Measurements from ENCODE around the gene GPHA2. TPM values are rescaled to one million over a fixed set of nuclear protein-coding genes. Genes with fewer than 3 reads are reported as not detected.

Gene GPHA2
- total RNA-seq, 1 donor from 2014 or later: 0.41 TPM

GRCh38 chr11:64915376-64915887 is 20.3 kb downstream of the GPHA2 start:
- peaks cover 18% of the 10 kb centered on the region for H3K4me1 Mint-ChIP-seq (ENCODE audit: low read depth)
- peaks cover 2% of the 10 kb centered on the region for H3K36me3 Mint-ChIP-seq (ENCODE audit: insufficient read depth)
- no peaks in the 10 kb centered on the region for H3K9me3 Mint-ChIP-seq (ENCODE audit: low read depth)
- DNase-seq (ENCODE audit: low spot score, unreplicated experiment): no peak
- no peaks in the 10 kb centered on the region for H3K27me3 Mint-ChIP-seq
- TF ChIP-seq, protein P1, sequence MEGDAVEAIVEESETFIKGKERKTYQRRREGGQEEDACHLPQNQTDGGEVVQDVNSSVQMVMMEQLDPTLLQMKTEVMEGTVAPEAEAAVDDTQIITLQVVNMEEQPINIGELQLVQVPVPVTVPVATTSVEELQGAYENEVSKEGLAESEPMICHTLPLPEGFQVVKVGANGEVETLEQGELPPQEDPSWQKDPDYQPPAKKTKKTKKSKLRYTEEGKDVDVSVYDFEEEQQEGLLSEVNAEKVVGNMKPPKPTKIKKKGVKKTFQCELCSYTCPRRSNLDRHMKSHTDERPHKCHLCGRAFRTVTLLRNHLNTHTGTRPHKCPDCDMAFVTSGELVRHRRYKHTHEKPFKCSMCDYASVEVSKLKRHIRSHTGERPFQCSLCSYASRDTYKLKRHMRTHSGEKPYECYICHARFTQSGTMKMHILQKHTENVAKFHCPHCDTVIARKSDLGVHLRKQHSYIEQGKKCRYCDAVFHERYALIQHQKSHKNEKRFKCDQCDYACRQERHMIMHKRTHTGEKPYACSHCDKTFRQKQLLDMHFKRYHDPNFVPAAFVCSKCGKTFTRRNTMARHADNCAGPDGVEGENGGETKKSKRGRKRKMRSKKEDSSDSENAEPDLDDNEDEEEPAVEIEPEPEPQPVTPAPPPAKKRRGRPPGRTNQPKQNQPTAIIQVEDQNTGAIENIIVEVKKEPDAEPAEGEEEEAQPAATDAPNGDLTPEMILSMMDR (IDR thresholded peaks at IDR 0.05; ENCODE audit: unreplicated experiment): no peak
- H3K27ac Mint-ChIP-seq: peak overlapping the region; percentile 98
- H3K4me3 Mint-ChIP-seq (ENCODE audit: low read depth): peak overlapping the region; percentile 76

DNA sequence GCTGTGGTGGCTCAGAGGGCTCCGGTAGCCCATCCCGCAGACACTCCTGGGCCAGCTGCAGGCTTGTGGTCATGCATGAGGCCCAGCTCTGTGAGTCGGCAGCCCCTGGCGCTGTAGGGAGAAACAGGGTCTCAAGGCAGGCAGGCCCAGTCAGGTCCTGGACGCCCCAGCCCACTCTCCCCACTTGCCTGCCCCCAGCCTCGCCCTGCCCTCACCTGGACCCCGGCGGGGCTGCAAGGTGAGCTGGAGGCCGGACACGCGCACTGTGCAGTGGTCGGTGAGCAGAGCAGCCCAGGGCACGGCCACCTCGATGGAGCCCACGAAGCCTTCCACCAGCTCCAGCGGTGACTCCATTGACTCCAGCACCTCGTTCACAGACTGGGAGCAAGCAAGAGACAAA is 21.6 kb downstream of the GPHA2 start:
- Mint-ChIP-seq H3K27me3 (no peaks in the 10 kb centered on the region), H3K9me3 (ENCODE audit: low read depth) (no peaks in the 10 kb centered on the region), H3K36me3 (ENCODE audit: insufficient read depth) (peaks cover 2% of the 10 kb centered on the region), H3K27ac (no peak overlapping the region), H3K4me1 (ENCODE audit: low read depth) (peaks cover 18% of the 10 kb centered on the region), H3K4me3 (ENCODE audit: low read depth) (no peak overlapping the region)
- TF ChIP-seq, protein P1 (IDR thresholded peaks at IDR 0.05; ENCODE audit: unreplicated experiment): no peak
- no peak for DNase-seq (ENCODE audit: low spot score, unreplicated experiment)

GRCh38 chr11:64913171-64913727 is 22.4 kb downstream of the GPHA2 start:
- TF ChIP-seq, protein P1 (IDR thresholded peaks at IDR 0.05; ENCODE audit: unreplicated experiment): no peak
- H3K4me3 Mint-ChIP-seq (ENCODE audit: low read depth): no peak overlapping the region
- H3K36me3 Mint-ChIP-seq (ENCODE audit: insufficient read depth): peaks cover 3% of the 10 kb centered on the region
- DNase-seq (ENCODE audit: low spot score, unreplicated experiment): no peak
- no peaks in the 10 kb centered on the region for H3K9me3 Mint-ChIP-seq (ENCODE audit: low read depth)
- H3K4me1 Mint-ChIP-seq (ENCODE audit: low read depth): peaks cover 18% of the 10 kb centered on the region
- H3K27ac Mint-ChIP-seq: no peak overlapping the region
- no peaks in the 10 kb centered on the region for H3K27me3 Mint-ChIP-seq

- Mint-ChIP-seq H3K36me3 (ENCODE audit: insufficient read depth) (peaks cover 5% of the 10 kb centered on the region), H3K27me3 (no peaks in the 10 kb centered on the region), H3K9me3 (ENCODE audit: low read depth) (no peaks in the 10 kb centered on the region), H3K27ac (no peak overlapping the region), H3K4me3 (ENCODE audit: low read depth) (no peak overlapping the region), H3K4me1 (ENCODE audit: low read depth) (peaks cover 9% of the 10 kb centered on the region)
- DNase-seq (ENCODE audit: low spot score, unreplicated experiment): no peak
- TF ChIP-seq, protein P1 (IDR thresholded peaks at IDR 0.05; ENCODE audit: unreplicated experiment): no peak
Measured at GRCh38 chr11:64911689-64912088, 24.0 kb downstream of the GPHA2 start.

DNA sequence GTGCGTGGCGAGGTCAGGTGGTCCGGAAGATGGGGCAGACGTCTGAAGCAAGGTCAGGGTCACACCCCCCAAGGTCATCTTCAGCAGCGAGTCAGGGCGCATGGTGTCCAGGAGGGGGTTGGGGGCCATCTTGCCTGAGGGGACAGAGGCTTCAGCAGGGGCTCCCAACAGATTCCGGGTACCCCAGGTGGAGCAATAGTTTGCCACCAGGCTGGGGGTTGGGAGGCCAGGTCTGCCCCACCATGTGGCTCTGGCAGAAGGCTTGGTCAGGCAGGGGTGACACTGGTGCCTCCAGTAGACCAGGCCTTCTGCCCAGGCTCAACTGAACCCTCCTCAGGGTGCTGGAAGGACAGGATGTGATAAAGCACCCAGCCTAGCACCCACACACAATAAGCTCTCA is 24.6 kb downstream of the GPHA2 start:
- TF ChIP-seq, protein P1 (IDR thresholded peaks at IDR 0.05; ENCODE audit: unreplicated experiment): no peak
- peaks cover 5% of the 10 kb centered on the region for H3K36me3 Mint-ChIP-seq (ENCODE audit: insufficient read depth)
- DNase-seq (ENCODE audit: low spot score, unreplicated experiment): no peak
- no peak overlapping the region for H3K27ac Mint-ChIP-seq
- no peaks in the 10 kb centered on the region for H3K9me3 Mint-ChIP-seq (ENCODE audit: low read depth)
- H3K27me3 Mint-ChIP-seq: no peaks in the 10 kb centered on the region
- no peak overlapping the region for H3K4me3 Mint-ChIP-seq (ENCODE audit: low read depth)
- peaks cover 4% of the 10 kb centered on the region for H3K4me1 Mint-ChIP-seq (ENCODE audit: low read depth)
